CD14-positive monocyte (primary cell): ENCODE data around the gene TMEM203. TPM values are rescaled to one million over a fixed set of nuclear protein-coding genes. Genes with fewer than 3 reads are reported as not detected.
A peak's percentile ranks its signal among the peaks of the same experiment; 100 is the strongest.

Experiments
- DNase-seq, 3 donors: peaks; one replicate each; pipeline ENCODE4 v3.0.0-alpha.2; 2011 to 2022
- H2AFZ ChIP-seq: 2 replicates; pipeline ENCODE4 v1.6.0; 2012; ENCODE audit warnings: mild to moderate bottlenecking, low read depth, low read length, inconsistent platforms; ENCODE audit not compliant: insufficient read depth, poor library complexity, severe bottlenecking
- H3K27ac ChIP-seq, 2 donors: 1 replicate in 1 of 2; 2 replicates in 1 of 2; pipeline ENCODE4 v1.5.1; 2012 to 2013; ENCODE audit warnings: low read length in 2 of 2, control low read depth in 1 of 2, inconsistent platforms in 1 of 2, low read depth in 1 of 2, mild to moderate bottlenecking in 1 of 2
- H3K27me3 ChIP-seq, 2 donors: one replicate each; pipeline versions ENCODE4 v1.6.0 to v1.6.1; 2011 to 2013; ENCODE audit warnings: low read length in 2 of 2; ENCODE audit not compliant: control insufficient read depth in 2 of 2, insufficient read depth in 2 of 2
- H3K36me3 ChIP-seq, 2 donors: replicated peaks in 1 of 2; 1 replicate in 1 of 2; 2 replicates in 1 of 2; pipeline versions ENCODE4 v1.5.1 to v1.6.1; 2012 to 2013; ENCODE audit warnings: low read length in 2 of 2, control low read depth in 1 of 2, inconsistent platforms in 1 of 2, mild to moderate bottlenecking in 1 of 2; ENCODE audit not compliant: insufficient read depth in 2 of 2, control insufficient read depth in 1 of 2
- H3K4me1 ChIP-seq, 2 donors: 1 replicate in 1 of 2; 2 replicates in 1 of 2; pipeline versions ENCODE4 v1.5.1 to v1.6.1; 2012 to 2013; ENCODE audit warnings: low read length in 2 of 2, control low read depth in 1 of 2, inconsistent platforms in 1 of 2, mild to moderate bottlenecking in 1 of 2, moderate library complexity in 1 of 2; ENCODE audit not compliant: insufficient read depth in 2 of 2, control insufficient read depth in 1 of 2
- H3K4me2 ChIP-seq: replicated peaks from 2 replicates; pipeline ENCODE3; 2012; ENCODE audit warnings: low read length, moderate library complexity, mild to moderate bottlenecking; ENCODE audit not compliant: poor library complexity, severe bottlenecking; ENCODE audit errors: extremely low read depth
- H3K4me3 ChIP-seq, 3 experiments: fragments of 200-600 bp in 1 of 3; sonication (generic) in 1 of 3; replicated peaks in 1 of 3; 1 replicate in 2 of 3; 2 replicates in 1 of 3; pipeline ENCODE4 v1.5.1; 2011 to 2013; ENCODE audit warnings: low read length in 3 of 3, mild to moderate bottlenecking in 3 of 3, control low read depth in 2 of 3, low read depth in 2 of 3, inconsistent platforms in 1 of 3, moderate library complexity in 1 of 3
- H3K79me2 ChIP-seq: 2 replicates; pipeline ENCODE4 v1.6.0; 2012; ENCODE audit warnings: mild to moderate bottlenecking, control low read depth, inconsistent platforms, low read length, moderate library complexity; ENCODE audit not compliant: insufficient read depth
- H3K9ac ChIP-seq: 2 replicates; pipeline ENCODE4 v1.6.0; 2017; ENCODE audit warnings: low read length, mild to moderate bottlenecking; ENCODE audit not compliant: insufficient read depth, poor library complexity, severe bottlenecking
- H3K9me3 ChIP-seq, 2 donors: replicated peaks in 1 of 2; 1 replicate in 1 of 2; 2 replicates in 1 of 2; pipeline versions ENCODE4 v1.5.1 to v1.6.1; 2012 to 2013; ENCODE audit warnings: low read length in 2 of 2, control low read depth in 1 of 2; ENCODE audit not compliant: control insufficient read depth in 1 of 2, insufficient read depth in 1 of 2
- H4K20me1 ChIP-seq: 2 replicates; pipeline ENCODE4 v1.6.0; 2012; ENCODE audit warnings: mild to moderate bottlenecking, low read length, control low read depth, moderate library complexity; ENCODE audit not compliant: insufficient read depth
- H3K27ac Mint-ChIP-seq, 7 donors: one replicate each; pipeline ENCODE4 v1.8.0; 2020; ENCODE audit warnings: mild to moderate bottlenecking in 7 of 7, mixed read lengths in 7 of 7, moderate library complexity in 6 of 7, inconsistent platforms in 2 of 7
- H3K27me3 Mint-ChIP-seq, 3 donors: one replicate each; pipeline ENCODE4 v1.8.0; 2021 to 2022; ENCODE audit warnings: low read depth in 3 of 3, mild to moderate bottlenecking in 3 of 3, mixed read lengths in 3 of 3, moderate library complexity in 3 of 3, inconsistent platforms in 1 of 3
- H3K36me3 Mint-ChIP-seq, 2 donors: one replicate each; pipeline ENCODE4 v1.8.0; 2020; ENCODE audit warnings: mixed read lengths in 2 of 2, inconsistent platforms in 1 of 2, mild to moderate bottlenecking in 1 of 2
- H3K4me1 Mint-ChIP-seq: one replicate; pipeline ENCODE4 v1.8.0; 2020; ENCODE audit warnings: mild to moderate bottlenecking, mixed read lengths
- H3K4me3 Mint-ChIP-seq, 2 donors: one replicate each; pipeline ENCODE4 v1.8.0; 2020; ENCODE audit warnings: mild to moderate bottlenecking in 2 of 2, mixed read lengths in 2 of 2, moderate library complexity in 1 of 2
- H3K9me3 Mint-ChIP-seq, 7 donors: one replicate each; pipeline ENCODE4 v1.8.0; 2020 to 2022; ENCODE audit warnings: mixed read lengths in 7 of 7, mild to moderate bottlenecking in 6 of 7, moderate library complexity in 6 of 7, inconsistent platforms in 2 of 7
- WGBS: methylation state at CpG from one replicate; pipeline ENCODE4 v1.1.5; 2013; ENCODE audit warnings: missing lambda C conversion rate; ENCODE audit not compliant: insufficient coverage; 5-methylcytosine and 5-hydroxymethylcytosine counted together
- intact Hi-C, 2 donors: fragments of 100-400 bp; cut with micrococcal nuclease; formaldehyde crosslinking; loops; one replicate each; pipeline versions ENCODE4 v1.15.0 to v1.15.1; 2023
- polyA plus RNA-seq, 3 donors: library from polyadenylated mRNA; depleted of rRNA in 1 of 3; unstranded in 2 of 3; stranded (reverse) in 1 of 3; fragments of 300-500 nt in 2 of 3; fragments of >200 nt in 1 of 3; fragmentation: Illumina TruSeq in 2 of 3; gene quantifications; 1 replicate in 2 of 3; 2 replicates in 1 of 3; pipeline ENCODE4 v1.2.3, GENCODE V29; 2012 to 2021
- TF ChIP-seq, protein P1 (sequence below): fragments of 200-600 bp; IDR thresholded peaks from one replicate; pipeline ENCODE4 v1.8.0; 2022; ENCODE audit warnings: antibody characterized with exemption, mild to moderate bottlenecking

Gene TMEM203
- polyA plus RNA-seq, 3 donors: 13.1 to 88.1 (median 76.1) TPM

DNA sequence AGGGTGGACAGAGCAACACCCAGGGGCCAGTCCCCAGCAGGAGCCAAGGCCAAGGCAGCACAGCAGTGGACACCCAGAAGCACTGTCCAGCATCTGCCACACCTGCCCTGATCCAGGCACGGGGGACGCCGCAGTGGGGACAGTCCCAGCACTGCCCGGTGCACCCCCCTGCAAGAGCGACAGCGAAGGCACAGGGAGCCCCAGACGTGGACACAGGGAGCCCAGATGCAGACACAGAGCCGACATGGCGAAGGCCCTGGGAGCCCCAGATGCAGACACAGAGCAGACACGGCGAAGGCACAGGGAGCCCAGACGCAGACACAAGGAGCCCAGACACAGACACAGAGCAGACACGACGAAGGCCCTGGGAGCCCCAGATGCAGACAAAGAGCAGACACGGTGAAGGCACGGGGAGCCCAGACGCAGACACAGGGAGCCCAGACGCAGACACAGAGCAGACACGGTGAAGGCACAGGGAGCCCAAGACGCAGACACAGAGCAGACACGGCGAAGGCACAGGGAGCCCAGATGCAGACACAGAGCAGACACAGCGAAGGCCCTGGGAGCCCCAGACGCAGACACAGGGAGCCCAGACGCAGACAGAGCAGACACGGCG is 21.4 kb downstream of the TMEM203 start:
- H3K4me1 ChIP-seq: peaks cover 16 to 24% of the 10 kb centered on the region in 2 donors
- H3K9me3 Mint-ChIP-seq: no peaks in the 10 kb centered on the region
- H3K79me2 ChIP-seq: peaks cover 27% of the 10 kb centered on the region
- peaks cover 0 to 1% (median 0%) of the 10 kb centered on the region in 3 donors for H3K27me3 Mint-ChIP-seq
- H2AFZ ChIP-seq: no peak overlapping the region
- intact Hi-C loops: loop anchor here in 1 of 2 donors (5.0 kb wide), 1 partner anchor 67 kb away; no protein-coding TSS in a partner anchor
- H3K9me3 ChIP-seq: no peaks in the 10 kb centered on the region
- peaks cover 72 to 80% of the 10 kb centered on the region in 2 donors for H3K36me3 ChIP-seq
- DNase-seq: no peak
- TF ChIP-seq, protein P1, sequence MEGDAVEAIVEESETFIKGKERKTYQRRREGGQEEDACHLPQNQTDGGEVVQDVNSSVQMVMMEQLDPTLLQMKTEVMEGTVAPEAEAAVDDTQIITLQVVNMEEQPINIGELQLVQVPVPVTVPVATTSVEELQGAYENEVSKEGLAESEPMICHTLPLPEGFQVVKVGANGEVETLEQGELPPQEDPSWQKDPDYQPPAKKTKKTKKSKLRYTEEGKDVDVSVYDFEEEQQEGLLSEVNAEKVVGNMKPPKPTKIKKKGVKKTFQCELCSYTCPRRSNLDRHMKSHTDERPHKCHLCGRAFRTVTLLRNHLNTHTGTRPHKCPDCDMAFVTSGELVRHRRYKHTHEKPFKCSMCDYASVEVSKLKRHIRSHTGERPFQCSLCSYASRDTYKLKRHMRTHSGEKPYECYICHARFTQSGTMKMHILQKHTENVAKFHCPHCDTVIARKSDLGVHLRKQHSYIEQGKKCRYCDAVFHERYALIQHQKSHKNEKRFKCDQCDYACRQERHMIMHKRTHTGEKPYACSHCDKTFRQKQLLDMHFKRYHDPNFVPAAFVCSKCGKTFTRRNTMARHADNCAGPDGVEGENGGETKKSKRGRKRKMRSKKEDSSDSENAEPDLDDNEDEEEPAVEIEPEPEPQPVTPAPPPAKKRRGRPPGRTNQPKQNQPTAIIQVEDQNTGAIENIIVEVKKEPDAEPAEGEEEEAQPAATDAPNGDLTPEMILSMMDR: no peak
- H3K27me3 ChIP-seq: no peaks in the 10 kb centered on the region
- H4K20me1 ChIP-seq: peaks cover 3% of the 10 kb centered on the region
- peaks cover 53 to 79% of the 10 kb centered on the region in 2 donors for H3K36me3 Mint-ChIP-seq
- H3K4me2 ChIP-seq: no peak overlapping the region
- H3K4me1 Mint-ChIP-seq: peaks cover 18% of the 10 kb centered on the region
- H3K4me3 Mint-ChIP-seq: no peak overlapping the region
- WGBS: 97% methylated on average over 27 of the region's 27 CpGs
- H3K27ac ChIP-seq: no peak overlapping the region
- peak overlapping the region in 1 of 7 donors; percentile 58 for H3K27ac Mint-ChIP-seq
- no peak overlapping the region for H3K4me3 ChIP-seq
- no peak overlapping the region for H3K9ac ChIP-seq

DNA sequence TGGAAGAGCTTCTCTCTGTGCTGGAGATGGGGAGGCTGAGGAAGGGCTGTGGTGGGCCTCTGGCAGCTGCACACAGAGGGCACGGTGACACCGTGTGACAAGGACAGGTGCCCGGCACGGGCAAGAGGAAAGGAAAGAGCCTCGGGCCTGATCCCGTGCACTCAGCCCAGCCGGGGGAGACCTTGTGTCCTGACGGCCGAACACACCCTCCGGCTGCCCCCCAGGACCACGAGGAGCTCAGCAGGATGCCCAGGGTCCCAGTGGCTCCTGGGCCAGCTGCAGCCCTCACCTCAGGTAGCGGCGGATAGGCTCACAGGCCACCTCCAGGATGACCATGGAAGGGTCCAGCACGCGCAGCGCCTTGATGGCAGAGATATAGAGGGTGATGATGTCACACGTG is 22.6 kb downstream of the TMEM203 start:
- Mint-ChIP-seq H3K4me1 (peaks cover 16% of the 10 kb centered on the region), H3K27ac (no peak overlapping the region), H3K9me3 (no peaks in the 10 kb centered on the region), H3K4me3 (no peak overlapping the region), H3K27me3 (peaks cover 0 to 1% (median 0%) of the 10 kb centered on the region in 3 donors), H3K36me3 (peaks cover 56 to 90% of the 10 kb centered on the region in 2 donors)
- peaks cover 22% of the 10 kb centered on the region for H3K79me2 ChIP-seq
- peaks cover 84 to 92% of the 10 kb centered on the region in 2 donors for H3K36me3 ChIP-seq
- H3K4me1 ChIP-seq: peaks cover 13 to 18% of the 10 kb centered on the region in 2 donors
- H2AFZ ChIP-seq: no peak overlapping the region
- H4K20me1 ChIP-seq: no peaks in the 10 kb centered on the region
- H3K4me2 ChIP-seq: no peak overlapping the region
- H3K9me3 ChIP-seq: no peaks in the 10 kb centered on the region
- no peak overlapping the region for H3K27ac ChIP-seq
- H3K27me3 ChIP-seq: no peaks in the 10 kb centered on the region
- DNase-seq: no peak
- TF ChIP-seq, protein P1: no peak
- intact Hi-C loops: loop anchor here in 1 of 2 donors (5.0 kb wide), 1 partner anchor 66 kb away; no protein-coding TSS in a partner anchor
- H3K9ac ChIP-seq: no peak overlapping the region
- H3K4me3 ChIP-seq: no peak overlapping the region
- WGBS: 97% methylated on average over 15 of the region's 17 CpGs
